Chondrocyte (in vitro differentiated cells): Measurements from ENCODE around the gene RNASEH2C. TPM values are rescaled to one million over a fixed set of nuclear protein-coding genes. Genes with fewer than 3 reads are reported as not detected.
A peak's percentile ranks its signal among the peaks of the same experiment; 100 is the strongest.

ENCODE experiments used
- DNase-seq: peaks from one replicate; pipeline ENCODE4 v3.0.0; 2021; ENCODE audit warnings: mixed read lengths, low spot score
- H3K27ac Mint-ChIP-seq: one replicate; pipeline ENCODE4 v1.8.0; 2021; ENCODE audit warnings: mild to moderate bottlenecking, moderate library complexity, mixed read lengths; ENCODE audit not compliant: unreplicated experiment
- H3K27me3 Mint-ChIP-seq: 2 replicates; pipeline ENCODE4 v1.8.0; 2021; ENCODE audit warnings: low read depth, mixed read lengths
- H3K36me3 Mint-ChIP-seq: 2 replicates; pipeline ENCODE4 v1.8.0; 2021; ENCODE audit warnings: low read depth, mixed read lengths
- H3K4me1 Mint-ChIP-seq: 2 replicates; pipeline ENCODE4 v1.8.0; 2021; ENCODE audit warnings: low read depth, mild to moderate bottlenecking, mixed read lengths
- H3K4me3 Mint-ChIP-seq: one replicate; pipeline ENCODE4 v1.8.0; 2021; ENCODE audit warnings: mild to moderate bottlenecking, moderate library complexity, mixed read lengths; ENCODE audit not compliant: unreplicated experiment
- H3K9me3 Mint-ChIP-seq: 2 replicates; pipeline ENCODE4 v1.8.0; 2021; ENCODE audit warnings: low read depth, mixed read lengths
- CTCF ChIP-seq: fragments of 200-600 bp; sonication (generic); IDR thresholded peaks from 2 replicates; pipeline ENCODE4 v1.5.0; 2021; ENCODE audit warnings: antibody characterized with exemption, mild to moderate bottlenecking, moderate library complexity
- total RNA-seq: library from RNA; stranded (reverse); gene quantifications from 3 replicates; pipeline ENCODE4 v1.2.1, GENCODE V29; 2021

The RNASEH2C gene
- total RNA-seq, 1 donor from 2014 or later: 42.7 TPM

- no peak overlapping the region for H3K4me3 Mint-ChIP-seq
- H3K4me1 Mint-ChIP-seq: peaks cover 36% of the 10 kb centered on the region
- no peaks in the 10 kb centered on the region for H3K27me3 Mint-ChIP-seq
- no peak for TF ChIP-seq CTCF
- H3K36me3 Mint-ChIP-seq: peaks cover 31% of the 10 kb centered on the region
- no peak for DNase-seq
- no peak overlapping the region for H3K27ac Mint-ChIP-seq
- H3K9me3 Mint-ChIP-seq: no peaks in the 10 kb centered on the region
Observed at GRCh38 chr11:65717906-65718305, 2.7 kb downstream of the RNASEH2C start.

- TF ChIP-seq CTCF: no peak
- Mint-ChIP-seq H3K4me1 (peaks cover 41% of the 10 kb centered on the region), H3K36me3 (peaks cover 31% of the 10 kb centered on the region), H3K27ac (no peak overlapping the region), H3K9me3 (no peaks in the 10 kb centered on the region), H3K4me3 (no peak overlapping the region), H3K27me3 (no peaks in the 10 kb centered on the region)
- no peak for DNase-seq
Observed at GRCh38 chr11:65716774-65717405, 3.7 kb downstream of the RNASEH2C start.

- peaks cover 44% of the 10 kb centered on the region for H3K4me1 Mint-ChIP-seq
- H3K4me3 Mint-ChIP-seq: no peak overlapping the region
- H3K27ac Mint-ChIP-seq: no peak overlapping the region
- H3K36me3 Mint-ChIP-seq: peaks cover 31% of the 10 kb centered on the region
- TF ChIP-seq CTCF: no peak
- DNase-seq: no peak
- H3K9me3 Mint-ChIP-seq: no peaks in the 10 kb centered on the region
- H3K27me3 Mint-ChIP-seq: no peaks in the 10 kb centered on the region
Observed at GRCh38 chr11:65716302-65716701, 4.3 kb downstream of the RNASEH2C start.

DNA sequence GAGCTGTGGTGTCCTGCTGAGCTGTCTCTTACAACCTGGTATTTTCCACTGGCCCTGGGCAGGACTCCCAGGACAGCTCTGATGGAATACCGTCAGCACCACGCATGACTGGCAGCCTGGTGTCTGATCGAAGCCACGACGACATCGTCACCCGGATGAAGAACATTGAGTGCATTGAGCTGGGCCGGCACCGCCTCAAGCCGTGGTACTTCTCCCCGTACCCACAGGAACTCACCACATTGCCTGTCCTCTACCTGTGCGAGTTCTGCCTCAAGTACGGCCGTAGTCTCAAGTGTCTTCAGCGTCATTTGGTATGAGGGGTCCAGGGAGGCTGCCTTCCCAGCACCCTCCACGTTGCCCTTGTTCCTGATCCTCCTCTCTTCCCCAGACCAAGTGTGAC is 6.2 kb downstream of the RNASEH2C start:
- Mint-ChIP-seq H3K27me3 (no peaks in the 10 kb centered on the region), H3K4me1 (peaks cover 46% of the 10 kb centered on the region), H3K27ac (no peak overlapping the region), H3K4me3 (no peak overlapping the region), H3K36me3 (peaks cover 31% of the 10 kb centered on the region), H3K9me3 (no peaks in the 10 kb centered on the region)
- TF ChIP-seq CTCF: no peak
- no peak for DNase-seq

- Mint-ChIP-seq H3K4me1 (peaks cover 35% of the 10 kb centered on the region), H3K9me3 (no peaks in the 10 kb centered on the region), H3K36me3 (peaks cover 27% of the 10 kb centered on the region), H3K27ac (no peak overlapping the region), H3K27me3 (no peaks in the 10 kb centered on the region), H3K4me3 (peak overlapping the region; percentile 94)
- TF ChIP-seq CTCF: no peak
- no peak for DNase-seq
Observed at GRCh38 chr11:65713212-65713969, 7.2 kb downstream of the RNASEH2C start.
